Left colon (tissue), 2 donors: ENCODE measurements around the gene SYT17. TPM values are rescaled to one million over a fixed set of nuclear protein-coding genes. Genes with fewer than 3 reads are reported as not detected.

Source experiments
- ATAC-seq: fragments of 200-7000 bp; cut with Tn5 transposase; one replicate; pipeline ENCODE4 v1.9.1; 2020; ENCODE audit warnings: mild to moderate bottlenecking, moderate library complexity
- DNase-seq, 2 donors: peaks; one replicate each; pipeline ENCODE4 v3.0.0-alpha.2; 2020
- intact Hi-C, 2 donors: fragments of 100-400 bp; cut with DNase I in 1 of 2; cut with micrococcal nuclease in 1 of 2; formaldehyde crosslinking; loops; one replicate each; pipeline versions ENCODE4 v1.11.2 to v1.14.0; 2022; cut with DNase I, micrococcal nuclease
- total RNA-seq, 2 donors: library from RNA; stranded (reverse); fragmentation: NEBNext Ultra II Directional; extraction: Animal tissue kit (Norgen Biotek cat#: 25700); gene quantifications; one replicate each; pipeline ENCODE4 v1.2.1, GENCODE V29; 2021
- donor health status: DM: no; HTN: no; CAD: no.
- donor health status: DM: yes; HTN: yes; CAD: no.

The SYT17 gene
- total RNA-seq, 2 donors from 2014 or later, result 8.4 to 9.1 TPM

DNA sequence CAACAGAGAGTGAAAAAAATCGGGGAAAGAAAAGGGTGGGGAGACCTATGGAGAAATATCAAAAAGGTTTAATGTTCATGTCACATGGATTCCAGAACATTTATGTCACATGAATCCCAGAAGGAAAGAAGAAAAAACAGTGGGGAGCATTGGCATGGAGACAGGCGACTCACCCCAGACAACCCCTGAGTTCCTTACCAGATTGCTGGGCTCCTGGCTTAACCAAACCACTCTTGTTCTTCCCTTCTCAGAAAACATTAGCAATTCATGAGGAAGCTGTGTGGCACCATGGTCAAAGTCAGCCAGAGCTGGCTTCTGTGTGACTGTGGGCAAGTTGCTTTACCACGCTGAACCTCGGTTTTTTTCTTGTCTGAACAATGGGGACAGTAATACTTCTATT, 67.8 kb downstream of the SYT17 start:
- ATAC-seq (peak; percentile 34), DNase-seq (no peak)
- intact Hi-C loops, result no loop called here

DNA sequence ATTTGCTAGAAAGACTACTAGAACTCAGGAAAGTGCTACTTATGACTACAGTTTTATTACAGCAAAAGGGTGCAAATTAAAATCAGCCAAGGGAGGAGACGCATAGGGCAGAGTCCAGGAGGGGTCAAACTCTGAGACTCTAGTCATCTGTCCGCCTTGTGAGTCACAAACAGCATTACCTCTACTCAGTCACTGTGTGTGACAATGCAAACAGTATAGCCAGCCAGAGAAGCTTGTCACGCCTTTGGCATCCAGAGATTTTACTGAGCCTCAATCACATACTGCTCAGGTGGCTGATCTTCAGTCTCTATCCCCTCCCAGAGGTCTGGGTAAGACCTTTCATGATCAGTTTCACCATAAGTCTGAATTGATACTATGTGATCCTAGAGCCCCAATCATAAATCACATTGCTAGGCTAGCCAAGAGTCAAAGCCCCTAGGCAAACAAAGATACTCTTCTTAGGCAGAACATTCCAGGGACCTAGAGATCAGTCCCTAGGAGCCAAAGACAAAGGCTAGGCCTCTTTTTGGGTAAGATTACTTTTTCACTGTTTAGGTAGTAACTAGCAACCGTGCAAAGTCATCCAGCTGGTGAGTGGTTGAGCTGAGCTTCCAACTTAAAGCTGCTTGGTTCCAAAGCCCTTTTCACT, 68.6 kb downstream of the SYT17 start:
- peak; percentile 99 for ATAC-seq
- peak; percentile 40 to 50 for DNase-seq
- intact Hi-C loops, result no loop called here

DNA sequence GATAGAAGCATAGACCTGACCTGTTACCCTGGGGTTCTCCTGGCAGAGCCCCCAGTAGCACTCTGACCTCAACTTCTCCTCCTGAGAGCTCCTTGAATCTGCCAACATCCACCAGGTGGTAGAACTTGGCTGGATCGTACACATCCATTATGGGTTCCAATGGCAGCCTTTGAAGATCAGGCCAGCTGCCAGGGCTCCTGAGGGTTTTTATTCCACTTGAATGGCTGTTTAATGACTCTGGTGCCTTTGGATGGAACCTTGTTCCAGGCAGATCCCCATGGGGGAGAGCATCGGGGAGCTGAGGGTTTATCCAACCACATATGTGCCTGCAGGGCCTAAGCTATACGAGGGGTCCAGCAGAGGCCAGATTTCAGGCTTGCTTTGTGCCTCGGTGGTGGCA, 70.4 kb downstream of the SYT17 start:
- intact Hi-C loops, result no loop called here
- no peak for ATAC-seq
- DNase-seq, result no peak

DNA sequence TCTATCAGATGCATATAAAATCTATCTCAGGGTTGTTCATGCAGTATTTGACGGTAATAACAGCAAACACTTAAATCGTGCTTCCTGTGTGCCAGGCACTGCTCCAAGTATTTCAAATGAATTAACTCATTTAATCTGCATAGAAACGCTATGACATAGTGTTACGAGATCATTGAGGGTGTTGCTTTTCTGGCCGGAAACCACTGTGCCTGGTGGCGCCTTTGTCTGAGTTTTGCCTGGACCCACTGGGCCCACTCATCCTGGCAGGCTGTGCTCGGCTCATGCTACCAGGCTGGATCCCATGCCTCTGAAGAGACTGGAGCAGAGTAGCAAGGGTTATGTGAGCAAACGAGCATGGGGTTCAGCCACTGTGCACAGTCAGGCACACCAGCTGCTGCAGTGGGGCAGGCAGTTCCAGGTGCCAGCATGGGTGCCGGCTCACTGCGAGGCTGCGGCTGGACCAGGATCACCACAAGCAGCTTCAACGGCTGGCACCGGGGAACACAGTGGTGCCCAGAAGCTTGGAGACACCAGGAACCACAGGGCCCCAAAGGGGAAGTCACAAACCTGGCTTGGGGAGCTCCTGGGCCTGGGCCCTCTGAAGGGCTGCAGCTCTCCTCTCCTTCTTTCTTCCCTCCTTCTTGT, 71.6 kb downstream of the SYT17 start:
- DNase-seq (no peak), ATAC-seq (no peak)
- intact Hi-C loops, result no loop called here

DNA sequence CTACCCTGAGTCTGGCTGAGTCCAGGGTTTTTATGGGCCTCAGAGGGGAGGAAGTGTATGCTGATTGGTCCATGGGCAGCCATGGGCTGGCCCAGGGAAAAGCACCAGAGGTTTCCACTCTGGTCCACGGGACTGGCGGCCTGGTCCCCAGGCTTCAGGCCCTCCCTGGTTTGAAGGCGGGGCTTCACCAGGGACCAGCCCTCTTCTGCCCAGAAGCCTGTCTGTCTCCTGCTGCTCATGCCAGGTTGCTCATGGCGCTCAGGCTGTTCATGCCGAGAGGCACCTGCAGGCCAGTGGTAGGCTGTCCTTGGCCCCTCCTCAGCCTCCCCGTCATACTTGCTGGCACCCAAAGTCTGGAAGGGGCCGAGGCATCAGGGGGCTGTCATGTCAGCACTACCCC, 72.5 kb downstream of the SYT17 start:
- intact Hi-C loops, result no loop called here
- DNase-seq (no peak), ATAC-seq (no peak)

DNA sequence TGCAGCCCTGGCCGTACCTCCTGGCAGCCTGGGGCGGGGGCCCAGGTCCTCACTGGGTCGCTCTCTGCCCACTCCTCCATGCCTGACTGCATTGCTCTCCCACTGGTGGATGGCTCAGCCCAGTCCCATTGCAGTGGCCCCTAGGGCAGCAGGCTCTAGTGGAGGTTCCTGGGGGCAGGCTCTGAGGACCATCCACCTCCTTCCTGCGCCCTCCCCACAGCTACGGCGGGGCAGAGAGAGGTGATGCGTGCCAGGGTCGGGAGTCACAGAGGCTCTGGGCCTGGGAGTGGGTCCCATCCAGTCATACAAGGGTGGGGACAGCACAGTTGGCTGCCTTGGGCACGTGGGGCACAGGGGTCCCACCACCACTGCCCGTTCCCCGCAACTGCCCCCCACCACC, 73.5 kb downstream of the SYT17 start:
- no peak for ATAC-seq
- no peak for DNase-seq
- intact Hi-C loops, result no loop called here

DNA sequence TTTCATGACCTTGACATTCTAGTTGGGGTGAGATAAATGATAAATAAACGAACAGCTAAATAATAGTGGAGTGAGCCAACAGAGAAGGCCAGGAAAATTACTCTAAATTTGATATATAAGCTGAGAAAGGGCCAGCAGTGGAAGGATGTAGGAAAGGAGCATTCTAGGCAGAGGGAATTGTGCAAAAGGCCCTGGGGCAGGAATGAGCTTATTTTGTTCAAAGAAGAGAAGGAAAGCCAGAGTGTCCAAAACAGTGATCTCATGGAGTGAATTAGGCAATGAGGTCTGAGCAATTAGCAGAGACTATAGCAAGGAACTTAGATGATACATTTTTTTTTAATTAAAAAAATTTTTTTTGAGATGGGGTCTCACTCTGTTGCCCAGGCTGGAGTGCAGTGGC, 74.1 kb downstream of the SYT17 start:
- ATAC-seq (no peak), DNase-seq (no peak)
- intact Hi-C loops, result no loop called here

DNA sequence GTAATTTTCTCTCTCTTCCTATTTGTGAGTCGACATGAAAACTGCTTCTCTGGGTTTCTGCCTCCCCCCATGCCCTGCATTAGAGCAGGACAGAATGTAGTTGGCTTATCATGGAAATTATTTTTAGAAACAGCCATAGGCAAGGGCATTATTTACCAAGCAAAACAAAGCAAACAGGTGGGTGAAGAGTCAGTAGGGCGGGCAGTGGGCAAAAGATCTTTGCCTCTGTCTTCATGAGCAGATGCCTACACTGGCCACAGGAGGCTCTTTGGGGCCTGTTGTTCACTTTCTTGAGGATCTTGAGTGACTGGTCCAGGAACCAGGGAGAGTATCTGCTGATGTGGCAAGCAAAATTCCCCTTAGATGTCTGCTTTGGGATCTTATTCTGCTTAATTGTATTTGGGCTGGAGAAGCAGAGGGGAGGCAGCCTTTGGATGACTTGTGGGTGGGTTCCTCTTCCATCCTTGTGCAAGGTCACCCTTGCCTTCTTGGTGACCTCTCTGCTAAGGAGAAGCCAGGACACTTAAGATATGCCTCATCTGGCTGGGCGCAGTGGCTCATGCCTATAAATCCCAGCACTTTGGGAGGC, 75.0 kb downstream of the SYT17 start:
- intact Hi-C loops, result no loop called here
- no peak for DNase-seq

DNA sequence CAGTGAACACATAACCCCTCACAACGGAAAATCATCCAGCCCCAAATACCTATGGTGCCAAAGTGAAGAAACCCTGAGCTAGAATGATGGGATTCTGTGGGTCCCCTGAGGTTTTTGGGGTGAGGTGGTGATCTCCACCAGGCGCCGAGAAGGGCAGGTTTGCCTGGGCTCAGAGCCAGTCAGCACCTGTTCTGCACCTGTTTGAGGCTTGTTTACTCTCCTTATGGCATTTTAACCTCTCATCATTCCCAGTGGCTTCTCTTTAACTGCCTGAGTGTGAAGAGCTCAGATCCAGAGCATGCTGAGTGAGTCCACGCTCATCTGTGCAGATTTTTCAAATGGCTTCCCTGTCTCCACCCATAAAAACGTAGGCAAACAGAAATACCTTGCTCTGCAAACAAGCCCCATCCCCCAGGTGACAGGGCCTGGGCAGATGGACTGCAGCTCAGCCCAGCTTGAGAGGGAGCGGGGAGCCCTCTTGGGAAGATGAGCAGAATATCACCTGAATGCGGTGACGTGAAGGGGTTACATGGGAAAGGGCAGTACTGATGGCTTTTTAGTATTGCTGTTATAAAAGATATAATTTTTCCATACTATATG, 77.4 kb downstream of the SYT17 start:
- peak in 1 of 2 donors; percentile 42 for DNase-seq
- intact Hi-C loops, result no loop called here
- ATAC-seq, result peak; percentile 96

More for the DNA sequence above, 75.0 kb downstream of the SYT17 start:
- no peak for ATAC-seq

DNA sequence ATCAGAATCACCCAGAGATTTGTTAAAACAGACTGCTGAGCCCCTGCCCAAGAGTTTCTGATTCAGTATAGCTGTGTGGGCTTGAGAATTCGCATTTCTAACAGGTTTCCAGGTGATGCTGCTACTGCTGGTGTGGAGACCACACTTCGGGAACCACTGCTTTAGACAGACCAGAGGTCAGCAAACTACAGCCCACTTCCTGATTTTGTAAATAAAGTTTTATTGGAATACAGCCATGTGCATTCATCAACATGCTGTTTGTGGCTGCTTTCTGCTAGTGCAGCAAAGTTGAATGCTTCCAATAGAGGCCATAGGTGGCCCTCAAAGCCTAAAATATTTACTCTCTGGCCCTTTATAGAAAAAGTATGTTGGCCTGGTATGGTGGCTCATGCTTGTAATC, 84.9 kb downstream of the SYT17 start:
- DNase-seq (no peak), ATAC-seq (no peak)
- intact Hi-C loops, result no loop called here

DNA sequence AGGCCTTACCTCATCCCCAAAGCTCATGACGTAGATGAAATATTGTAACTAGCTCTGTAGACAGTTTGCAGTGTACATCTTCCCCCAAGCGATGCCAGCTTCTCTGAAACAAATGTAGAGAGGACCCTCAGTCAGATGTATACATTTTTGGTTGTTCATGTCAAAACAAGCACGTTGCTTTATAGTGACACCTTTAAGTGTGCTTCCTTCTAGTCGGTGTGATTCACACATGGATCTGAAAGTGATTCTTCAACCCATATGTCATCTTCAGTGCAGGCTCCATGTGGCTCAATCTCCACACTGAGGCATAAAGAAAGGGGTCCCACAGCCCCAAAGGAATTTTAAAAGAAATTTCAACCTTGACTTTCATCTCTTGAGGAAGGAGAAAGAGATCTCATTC, 86.6 kb downstream of the SYT17 start:
- intact Hi-C loops, result loop anchor here in 1 of 2 donors (5.0 kb wide), 1 partner anchor 53 kb away; no protein-coding TSS in a partner anchor
- ATAC-seq (no peak), DNase-seq (no peak)

DNA sequence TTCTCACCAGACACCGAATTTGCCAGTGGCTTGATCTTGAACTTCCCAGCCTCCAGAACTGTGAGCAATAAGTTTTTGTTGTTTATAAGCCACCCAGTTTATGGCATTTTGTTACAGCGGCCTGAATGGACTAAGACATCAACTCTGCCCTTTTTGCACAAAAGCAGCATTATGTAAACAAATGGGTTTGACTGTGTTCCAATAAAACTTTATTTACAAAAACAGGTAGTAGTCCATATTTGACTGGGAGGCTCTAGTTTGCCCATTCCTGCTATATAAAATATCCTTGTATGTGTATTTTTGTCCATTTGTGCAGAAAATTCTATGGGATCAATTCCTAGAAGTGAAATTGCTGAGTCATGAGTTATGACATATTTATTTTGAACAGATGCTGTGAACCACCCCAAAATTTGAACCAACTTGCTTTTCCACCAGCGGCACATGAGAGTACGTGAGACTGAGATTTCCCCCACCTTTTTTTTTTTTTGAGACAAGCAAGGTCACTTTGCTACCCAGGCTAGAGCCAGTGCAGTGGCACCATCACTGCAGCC, 96.2 kb downstream of the SYT17 start:
- intact Hi-C loops, result no loop called here
- DNase-seq (no peak), ATAC-seq (no peak)

DNA sequence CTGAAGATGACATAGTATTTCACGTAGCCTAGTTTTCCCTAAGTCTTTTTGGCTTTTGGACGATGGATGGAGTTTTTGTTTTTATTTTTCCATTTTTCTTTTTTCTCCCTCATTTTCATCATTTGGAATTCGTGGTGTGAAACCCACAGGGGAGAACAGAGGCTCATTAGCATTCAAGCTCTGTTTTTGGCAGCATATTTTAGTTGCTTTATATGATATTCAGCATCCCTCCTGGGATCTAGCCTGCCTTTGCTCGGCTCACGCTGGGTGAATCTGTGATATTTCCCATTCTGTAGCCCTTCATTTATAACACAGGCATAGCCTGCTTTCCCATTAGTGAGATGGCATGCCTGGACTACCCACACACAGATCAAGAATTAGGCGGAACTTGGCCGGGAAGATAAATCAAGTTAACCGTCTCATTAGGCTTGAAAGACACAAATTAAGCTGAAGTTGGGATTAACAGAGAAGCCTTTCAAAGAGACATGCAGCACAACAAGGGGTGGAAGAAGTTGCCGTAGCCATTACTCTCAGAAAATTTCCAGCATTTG, 97.4 kb downstream of the SYT17 start:
- no peak for DNase-seq
- intact Hi-C loops, result no loop called here
- no peak for ATAC-seq

DNA sequence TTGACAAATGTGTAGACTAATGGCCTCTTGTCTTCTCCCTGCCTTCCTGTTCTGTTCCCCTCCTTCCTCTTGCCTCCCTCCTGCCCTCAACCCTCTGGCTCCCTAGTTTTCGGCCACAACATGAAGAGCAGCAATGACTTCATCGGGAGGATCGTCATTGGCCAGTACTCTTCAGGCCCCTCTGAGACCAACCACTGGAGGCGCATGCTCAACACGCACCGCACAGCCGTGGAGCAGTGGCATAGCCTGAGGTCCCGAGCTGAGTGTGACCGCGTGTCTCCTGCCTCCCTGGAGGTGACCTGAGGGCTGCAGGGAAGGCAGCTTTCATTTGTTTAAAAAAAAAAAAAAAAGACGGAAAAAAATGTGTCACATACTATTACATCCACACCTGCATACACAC, 98.7 kb downstream of the SYT17 start:
- no peak for DNase-seq
- ATAC-seq, result no peak
- intact Hi-C loops, result no loop called here

DNA sequence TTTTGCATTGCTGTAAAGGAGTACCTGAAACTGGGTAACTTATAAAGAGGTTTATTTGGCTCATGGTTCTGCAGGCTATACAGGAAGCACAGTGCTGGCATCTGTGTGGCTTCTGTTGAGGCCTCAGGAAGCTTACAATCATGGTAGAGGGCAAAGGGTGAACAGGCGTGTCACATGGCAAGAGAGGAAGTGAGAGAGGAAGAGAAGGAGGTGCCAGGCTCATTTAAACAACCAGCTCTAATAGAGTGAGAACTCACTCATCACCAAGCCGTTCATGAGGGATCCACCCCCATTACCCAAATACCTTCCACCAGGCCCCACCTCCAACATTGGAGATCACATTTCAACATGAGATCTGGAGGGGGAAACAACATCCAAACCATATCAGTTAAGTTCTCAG, 101.1 kb downstream of the SYT17 start:
- DNase-seq (no peak), ATAC-seq (no peak)
- intact Hi-C loops, result no loop called here

DNA sequence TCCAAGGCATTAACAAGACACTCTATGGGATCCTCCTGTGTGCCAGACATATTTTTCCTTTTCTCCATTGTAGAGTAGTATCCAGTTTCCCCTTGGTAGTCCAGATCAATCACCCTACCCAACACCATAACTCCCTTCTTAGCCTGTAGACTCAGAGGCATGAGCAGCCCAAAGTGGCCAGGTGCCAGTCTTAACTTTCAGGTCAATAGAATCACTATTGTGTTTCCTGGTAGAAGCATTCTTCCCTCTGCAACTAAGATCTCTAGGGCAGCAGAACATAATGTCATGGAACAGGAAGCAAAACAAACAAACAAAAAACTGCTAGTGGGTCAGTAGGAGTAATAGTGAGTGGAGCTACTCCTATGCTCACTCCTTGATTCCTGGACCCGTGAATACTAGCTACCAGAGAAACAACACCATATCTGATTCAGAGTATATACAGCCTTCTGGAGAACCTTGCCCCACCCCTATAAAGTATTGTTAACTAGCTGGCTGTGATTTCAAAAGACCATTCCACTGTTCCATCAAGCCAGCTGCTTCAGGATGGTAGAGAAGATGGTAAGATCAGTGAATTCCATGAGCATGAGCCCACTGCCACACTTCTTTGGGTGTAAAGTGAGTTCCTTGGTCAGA, 106.2 kb downstream of the SYT17 start:
- ATAC-seq (peak; percentile 54), DNase-seq (no peak)
- intact Hi-C loops, result no loop called here

DNA sequence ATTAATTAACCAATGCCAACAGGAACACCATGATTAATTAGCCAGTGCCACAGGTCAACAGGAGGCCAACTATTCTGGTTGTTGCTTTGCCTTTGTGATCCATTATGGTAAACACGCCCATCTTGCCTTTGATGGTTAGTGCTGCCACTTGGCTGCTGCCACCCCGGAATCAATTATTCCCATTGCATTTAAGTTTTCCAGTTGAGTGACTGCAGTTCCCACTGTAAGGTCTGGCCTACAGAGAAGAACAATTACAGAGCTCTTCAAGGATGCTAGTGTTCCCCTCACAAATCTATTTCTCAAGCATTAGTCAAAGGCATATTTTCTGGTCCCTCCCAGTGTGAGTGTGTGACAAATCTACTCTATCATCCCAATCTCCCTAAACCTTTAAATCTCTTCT, 110.4 kb downstream of the SYT17 start:
- DNase-seq (no peak), ATAC-seq (no peak)
- intact Hi-C loops, result no loop called here

DNA sequence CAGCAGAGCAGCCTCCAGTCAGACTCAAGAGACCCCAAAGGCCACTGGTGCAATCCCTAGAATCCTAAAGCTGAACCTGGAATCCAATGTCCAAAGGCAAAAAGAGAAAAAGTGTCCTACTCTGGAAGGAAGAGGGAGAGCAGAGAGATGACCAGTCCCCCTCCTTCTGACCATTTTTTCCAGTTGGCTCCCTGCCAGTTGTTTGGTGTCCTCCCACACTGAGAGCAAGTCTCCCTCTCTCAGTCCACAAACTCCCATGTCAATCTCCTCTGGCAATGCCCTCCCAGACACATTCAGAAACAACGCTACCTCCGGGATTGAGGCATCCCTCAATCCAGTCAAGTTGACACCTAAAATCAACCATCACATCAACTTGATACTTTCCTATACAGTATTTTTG, 113.2 kb downstream of the SYT17 start:
- DNase-seq, result no peak
- intact Hi-C loops, result no loop called here
- ATAC-seq, result no peak

DNA sequence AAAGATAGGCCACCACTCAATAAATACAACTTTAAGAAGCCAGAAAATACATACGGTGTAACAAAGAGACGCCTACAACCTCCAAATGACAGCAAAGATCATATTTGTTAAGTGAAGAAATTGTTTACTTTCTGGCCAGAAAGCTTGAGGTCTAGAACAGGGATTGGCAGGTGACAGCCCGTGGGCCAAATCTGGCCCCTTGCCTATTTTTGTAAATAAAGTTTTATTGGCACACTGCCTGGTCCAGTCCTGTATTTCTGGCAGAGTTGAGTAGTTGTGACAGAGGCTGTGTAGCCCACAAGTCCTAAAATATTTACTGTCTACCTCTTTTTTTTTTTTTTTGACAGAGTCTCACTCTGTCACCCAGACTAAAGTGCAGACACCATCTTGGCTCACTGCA, 114.1 kb downstream of the SYT17 start:
- no peak for DNase-seq
- no peak for ATAC-seq
- intact Hi-C loops, result no loop called here
